ENCODE measurements around the gene VWA5B1.
"Not testable (repeated sequence)": the region's sequence is repeated elsewhere in the genome, so short reads cannot be mapped to it uniquely, and the experiment has no call there.

Gene VWA5B1

DNA sequence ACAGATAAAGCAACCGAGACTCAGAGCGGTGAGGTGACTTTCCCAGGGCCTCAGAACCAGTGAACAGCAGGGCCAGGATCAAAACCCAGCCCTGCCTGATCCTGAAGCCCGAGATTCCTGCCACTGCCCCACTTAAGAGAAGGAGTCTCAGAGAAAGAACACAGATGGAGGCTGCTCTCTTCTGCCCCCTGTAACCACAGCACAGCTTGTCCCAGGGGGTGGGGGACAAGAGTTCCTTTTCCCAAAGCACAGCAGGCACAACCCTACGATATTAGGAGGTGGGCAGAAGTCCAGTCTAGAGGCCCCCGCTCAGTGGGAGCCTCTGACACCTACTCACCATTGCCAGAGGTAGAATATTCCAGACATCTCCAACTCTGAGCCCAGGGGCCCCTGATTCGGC lies 24.0 kb upstream of the VWA5B1 start:
- DNase-seq = no peak
- TF ChIP-seq POLR2A (IDR thresholded peaks at IDR 0.05; ENCODE audit: low read length) (no peak), GATA1 (IDR thresholded peaks at IDR 0.05; ENCODE audit: low read depth, low read length) (no peak)

DNA sequence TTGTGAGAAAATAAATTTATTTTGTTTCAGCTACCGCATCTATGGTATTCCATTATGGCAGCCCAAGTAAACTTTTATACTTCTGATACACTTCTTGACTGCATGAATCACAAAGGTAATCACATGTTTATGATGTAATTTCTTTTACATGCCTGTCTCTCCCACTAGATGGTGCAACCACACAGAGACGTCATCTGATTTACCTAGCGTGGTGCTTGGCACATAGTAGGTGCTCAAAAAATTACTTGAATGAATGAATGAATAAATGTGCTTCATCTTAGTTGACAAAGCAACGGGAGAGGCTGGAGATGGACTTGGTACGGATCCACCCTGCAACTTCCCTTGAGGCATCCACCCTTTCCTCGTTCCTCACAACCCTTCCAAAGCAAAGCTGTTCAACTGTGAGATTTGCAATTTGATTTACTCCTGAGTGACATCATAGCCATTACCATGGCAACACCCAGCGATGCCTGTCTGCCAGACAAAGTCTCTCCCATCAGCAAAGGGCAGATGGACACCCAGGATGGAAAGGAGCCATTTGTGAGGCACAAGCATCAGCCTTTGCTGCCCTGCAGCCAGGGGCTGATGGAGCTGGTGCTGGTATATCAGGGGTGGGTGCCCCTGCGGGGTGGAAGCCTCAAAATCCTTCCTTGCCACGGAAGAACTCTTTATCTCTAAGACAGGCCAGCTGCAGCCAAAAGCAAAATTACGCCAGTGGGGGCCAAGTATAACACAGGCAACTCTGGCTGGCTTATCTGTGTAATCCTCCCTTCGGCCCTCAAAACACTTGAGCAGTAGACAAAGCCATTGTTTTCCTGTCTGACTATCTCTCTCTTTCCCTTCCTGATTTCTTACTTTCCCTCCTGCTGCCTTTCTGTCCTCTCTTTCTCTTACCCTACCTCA lies 18.9 kb upstream of the VWA5B1 start:
- no peak for DNase-seq
- TF ChIP-seq GATA1 (IDR thresholded peaks at IDR 0.05; ENCODE audit: low read depth, low read length) = no peak
- no peak for TF ChIP-seq POLR2A (IDR thresholded peaks at IDR 0.05; ENCODE audit: low read length)

DNA sequence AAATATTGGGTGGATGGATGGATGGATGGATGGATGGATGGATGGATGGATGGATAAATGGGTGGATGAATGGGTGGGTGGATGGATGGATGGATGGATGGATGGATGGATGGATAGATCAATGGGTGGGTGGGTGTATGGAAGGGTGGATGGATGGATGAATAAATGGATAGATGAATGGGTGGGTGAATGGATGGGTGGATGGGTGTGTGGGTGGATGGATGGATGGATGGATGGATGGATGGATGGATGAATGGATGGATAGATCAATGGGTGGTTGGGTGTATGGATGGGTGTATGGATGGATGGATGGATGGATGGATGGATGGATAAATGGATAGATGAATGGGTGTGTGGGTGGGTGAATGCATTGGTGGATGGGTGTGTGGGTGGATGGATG lies 17.0 kb upstream of the VWA5B1 start:
- DNase-seq = not testable (repeated sequence)

DNA sequence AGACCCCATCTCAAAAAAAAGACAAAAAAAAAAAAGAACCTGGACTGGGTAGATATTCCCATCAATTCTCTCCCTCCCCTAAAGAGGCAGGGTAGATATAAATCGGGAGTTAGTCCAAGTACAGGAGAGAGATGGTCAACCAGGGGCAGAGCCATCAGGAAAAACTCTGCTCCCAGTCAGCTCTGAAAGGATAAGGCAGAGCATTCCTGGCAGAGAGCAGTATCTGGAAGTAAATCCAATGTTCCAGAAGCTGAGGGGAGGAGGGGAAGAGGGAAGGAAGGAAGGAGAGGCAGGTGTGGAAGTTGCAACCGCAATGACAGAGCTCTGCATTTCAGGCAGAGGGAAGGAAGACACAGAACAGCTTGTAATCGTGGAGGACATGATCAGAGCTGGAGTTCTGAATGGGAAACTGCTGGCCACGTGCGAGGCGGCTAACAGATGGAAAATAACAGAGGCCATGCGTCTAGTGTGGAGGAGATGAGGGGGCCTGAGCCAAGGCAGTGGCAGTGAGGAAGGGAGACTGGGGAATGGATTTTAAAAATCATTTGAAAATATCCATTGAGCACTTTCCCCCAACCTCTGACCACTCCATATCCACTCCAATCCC lies 15.3 kb upstream of the VWA5B1 start:
- TF ChIP-seq GATA1 (IDR thresholded peaks at IDR 0.05; ENCODE audit: low read depth, low read length) (no peak), POLR2A (IDR thresholded peaks at IDR 0.05; ENCODE audit: low read length) (no peak)

DNA sequence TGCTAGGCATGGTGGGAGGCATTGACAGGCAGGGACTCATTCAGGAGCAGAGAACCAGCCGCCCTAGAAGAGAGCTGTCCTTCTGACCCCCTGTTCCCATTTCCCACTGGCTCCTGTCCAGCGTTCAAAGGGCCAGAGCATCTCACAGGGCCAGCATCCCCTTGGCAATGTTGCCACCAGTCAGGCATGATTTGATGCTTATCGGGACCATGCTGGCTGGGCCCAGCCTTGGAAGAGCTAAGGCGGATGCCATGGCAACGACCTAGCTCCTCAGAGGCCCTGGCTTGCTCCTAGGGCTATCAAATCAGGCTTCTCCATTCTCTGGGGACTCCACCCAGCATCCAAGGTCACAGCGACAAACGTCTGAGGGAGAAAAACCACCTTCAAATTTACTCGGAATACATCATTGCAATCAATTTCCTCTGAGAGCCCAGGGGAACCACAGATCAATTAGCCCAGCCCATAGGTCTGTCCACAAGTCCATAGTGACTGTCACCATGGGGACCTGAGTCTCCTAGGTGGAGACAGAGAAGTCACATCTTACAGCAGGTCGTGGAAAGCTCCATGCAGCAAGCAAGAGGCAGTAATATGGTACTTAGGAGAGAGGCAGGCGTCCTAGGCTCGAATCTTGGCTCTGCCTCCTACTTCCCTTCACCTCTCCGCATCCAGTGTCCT lies 14.1 kb upstream of the VWA5B1 start:
- TF ChIP-seq GATA1 (IDR thresholded peaks at IDR 0.05; ENCODE audit: low read depth, low read length) = no peak
- TF ChIP-seq POLR2A (IDR thresholded peaks at IDR 0.05; ENCODE audit: low read length) = no peak
- DNase-seq = no peak

More for the DNA sequence above, 15.3 kb upstream of the VWA5B1 start:
- no peak for DNase-seq

DNA sequence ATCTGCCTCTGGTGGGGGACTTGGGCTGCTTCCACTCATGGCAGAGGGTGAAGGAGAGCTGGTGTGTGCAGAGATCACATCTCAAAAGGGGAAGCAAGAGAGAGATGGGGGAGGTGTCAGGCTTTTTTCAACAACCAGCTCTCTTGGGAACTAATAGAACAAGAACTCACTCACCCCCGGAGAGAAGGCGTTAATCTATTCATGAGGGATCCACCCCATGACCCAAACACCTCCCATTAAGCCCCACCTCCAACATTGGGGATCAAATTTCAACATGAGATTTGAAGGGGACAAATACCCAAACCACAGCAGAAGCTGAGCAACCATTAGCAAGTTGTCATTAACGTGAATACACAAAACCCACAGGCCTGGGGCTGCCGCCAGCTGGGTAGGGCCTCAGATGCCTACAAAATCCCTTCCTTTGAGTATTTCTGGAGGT lies 12.0 kb upstream of the VWA5B1 start:
- no peak for DNase-seq
- no peak for TF ChIP-seq GATA1 (IDR thresholded peaks at IDR 0.05; ENCODE audit: low read depth, low read length)
- TF ChIP-seq POLR2A (IDR thresholded peaks at IDR 0.05; ENCODE audit: low read length) = no peak

DNA sequence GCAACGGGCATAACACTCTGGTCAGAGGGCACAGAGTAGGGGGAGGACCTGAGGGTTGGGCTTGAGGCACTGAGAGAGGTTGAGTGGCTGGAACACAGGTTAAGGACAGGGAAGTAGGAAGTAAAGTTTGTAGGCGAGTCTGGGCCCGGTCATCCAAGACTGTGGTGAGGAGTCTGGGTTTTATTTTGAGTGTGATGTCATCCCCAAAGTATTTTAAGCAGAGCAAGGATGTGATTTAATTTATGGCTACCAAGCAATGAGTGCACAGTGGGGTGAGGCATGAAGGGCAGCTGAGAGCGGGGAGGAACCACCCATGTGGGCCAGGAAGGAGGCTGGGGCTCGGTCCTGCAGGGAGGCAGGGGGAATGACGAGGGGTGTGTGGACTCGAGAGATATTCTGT lies 11.2 kb upstream of the VWA5B1 start:
- TF ChIP-seq POLR2A (IDR thresholded peaks at IDR 0.05; ENCODE audit: low read length) (no peak), GATA1 (IDR thresholded peaks at IDR 0.05; ENCODE audit: low read depth, low read length) (no peak)
- DNase-seq = no peak

DNA sequence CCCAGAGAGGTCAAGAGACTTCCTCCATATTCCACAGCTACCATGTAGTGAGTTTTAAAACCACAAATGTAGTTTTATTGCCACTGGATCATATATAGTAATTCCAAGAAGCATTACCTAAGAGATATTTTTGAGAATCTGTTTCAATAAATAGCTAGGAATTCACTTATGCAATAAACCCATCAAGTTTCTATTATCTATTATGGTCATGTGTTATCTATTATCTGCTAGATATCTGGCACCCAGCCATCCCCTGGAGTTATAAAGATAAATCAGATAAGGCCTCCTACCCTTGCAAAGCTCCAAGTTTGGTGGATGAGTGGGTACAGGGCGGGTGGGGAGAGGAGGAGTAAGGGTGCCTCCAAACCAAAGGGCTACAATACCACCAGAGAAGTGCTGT lies 10.3 kb upstream of the VWA5B1 start:
- DNase-seq = peak in 1 of 2 experiments; percentile 10
- no peak for TF ChIP-seq GATA1 (IDR thresholded peaks at IDR 0.05; ENCODE audit: low read depth, low read length)
- no peak for TF ChIP-seq POLR2A (IDR thresholded peaks at IDR 0.05; ENCODE audit: low read length)

DNA sequence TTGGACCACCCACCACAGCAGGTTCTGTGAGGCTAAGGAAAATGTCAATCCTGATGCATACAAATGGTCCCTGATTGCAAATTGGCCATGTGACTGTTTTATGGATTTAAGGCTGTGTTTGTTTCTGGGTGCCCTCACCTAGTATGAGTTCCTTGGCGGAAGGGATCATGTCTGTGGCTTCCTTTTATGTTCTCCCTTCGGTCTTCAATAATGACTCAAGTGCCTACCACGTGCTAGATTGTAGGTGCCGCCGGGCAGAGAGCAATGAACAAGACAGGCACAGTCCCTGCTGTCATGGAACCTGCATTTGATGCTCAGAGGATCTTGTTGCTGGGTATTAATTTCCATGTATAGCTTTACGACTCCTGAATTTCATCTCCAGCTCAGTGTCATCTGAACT lies 9.8 kb upstream of the VWA5B1 start:
- DNase-seq = no peak
- TF ChIP-seq GATA1 (IDR thresholded peaks at IDR 0.05; ENCODE audit: low read depth, low read length) (no peak), POLR2A (IDR thresholded peaks at IDR 0.05; ENCODE audit: low read length) (no peak)

DNA sequence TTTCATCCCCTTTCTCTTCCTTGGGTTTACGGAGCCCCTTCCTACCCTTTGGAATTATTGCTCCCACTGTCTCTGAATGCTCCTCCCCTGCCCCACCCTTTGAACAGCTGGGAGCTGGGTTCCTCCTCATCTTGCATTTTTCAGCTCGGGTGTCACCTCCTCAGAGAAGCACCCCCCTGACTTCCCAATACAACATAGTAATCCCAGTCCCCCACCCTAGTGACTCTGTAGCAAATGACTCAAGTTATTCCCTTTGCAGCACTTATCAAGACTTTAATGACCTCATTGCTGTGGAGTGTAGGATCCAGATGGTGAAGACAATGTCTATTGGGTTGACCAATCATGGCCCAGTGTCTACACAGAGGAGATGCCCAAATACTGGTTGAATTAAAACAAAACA lies 8.9 kb upstream of the VWA5B1 start:
- TF ChIP-seq GATA1 (IDR thresholded peaks at IDR 0.05; ENCODE audit: low read depth, low read length) (no peak), POLR2A (IDR thresholded peaks at IDR 0.05; ENCODE audit: low read length) (no peak)
- DNase-seq = no peak

DNA sequence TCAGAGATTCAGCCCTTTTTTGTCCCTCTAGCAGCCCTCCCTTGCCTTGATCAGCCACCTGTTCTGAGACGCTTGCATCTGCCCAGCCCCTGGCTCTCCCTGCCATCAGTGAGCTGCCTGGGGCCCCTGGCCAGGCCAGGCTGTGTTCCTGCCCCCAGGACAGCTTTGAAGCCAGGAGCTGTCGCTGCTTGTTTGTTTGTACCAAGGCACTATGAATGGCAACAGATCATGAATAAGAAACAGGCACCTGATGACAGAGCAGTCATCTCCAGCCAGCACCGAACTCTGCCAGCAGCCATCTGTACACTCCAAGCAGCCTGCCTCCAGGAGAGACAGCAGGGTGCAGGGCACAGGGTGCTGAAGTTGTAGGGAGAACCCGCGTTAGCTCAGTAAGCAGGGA lies 8.1 kb upstream of the VWA5B1 start:
- TF ChIP-seq POLR2A (IDR thresholded peaks at IDR 0.05; ENCODE audit: low read length) = no peak
- no peak for TF ChIP-seq GATA1 (IDR thresholded peaks at IDR 0.05; ENCODE audit: low read depth, low read length)
- DNase-seq = no peak

DNA sequence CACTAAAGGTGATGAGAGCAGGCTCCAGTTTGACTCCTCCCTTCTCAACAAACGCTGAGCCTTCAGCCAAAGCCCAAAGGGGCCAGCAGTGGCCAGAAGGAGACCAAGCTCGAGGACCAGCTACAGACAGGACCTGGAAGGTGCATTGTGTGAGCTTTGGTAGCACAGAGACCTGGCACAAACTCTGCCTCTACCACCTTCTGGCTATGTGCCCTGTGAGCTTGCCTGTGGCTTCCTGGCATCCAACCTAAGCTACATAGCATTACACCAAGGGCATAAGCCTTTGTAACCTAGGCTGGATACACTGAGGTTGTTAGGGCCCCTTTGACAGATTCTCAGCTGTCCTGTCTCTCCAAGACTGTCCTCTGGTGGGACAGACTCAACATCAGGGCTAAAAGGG lies 6.6 kb upstream of the VWA5B1 start:
- no peak for TF ChIP-seq POLR2A (IDR thresholded peaks at IDR 0.05; ENCODE audit: low read length)
- no peak for TF ChIP-seq GATA1 (IDR thresholded peaks at IDR 0.05; ENCODE audit: low read depth, low read length)
- DNase-seq = no peak

DNA sequence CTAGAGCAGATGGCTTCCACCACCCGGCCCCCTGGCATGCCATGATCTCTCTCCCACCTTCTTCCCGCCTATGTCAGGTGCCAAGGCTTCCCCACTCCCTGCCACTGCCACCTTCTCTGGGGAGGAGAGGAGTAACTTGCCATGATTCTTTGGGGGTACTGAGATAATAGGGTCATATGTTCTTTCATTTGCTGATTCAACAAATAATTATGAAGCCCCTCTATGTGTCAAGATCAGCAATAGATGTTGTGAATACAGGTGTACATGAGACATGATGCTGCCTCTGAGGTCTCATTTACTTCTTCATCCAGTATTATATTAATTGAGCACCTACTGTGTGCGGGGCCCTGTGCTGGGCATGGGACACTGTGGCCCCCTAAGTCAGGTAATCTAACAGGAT lies 6.0 kb upstream of the VWA5B1 start:
- TF ChIP-seq POLR2A (IDR thresholded peaks at IDR 0.05; ENCODE audit: low read length) (no peak), GATA1 (IDR thresholded peaks at IDR 0.05; ENCODE audit: low read depth, low read length) (no peak)
- no peak for DNase-seq

DNA sequence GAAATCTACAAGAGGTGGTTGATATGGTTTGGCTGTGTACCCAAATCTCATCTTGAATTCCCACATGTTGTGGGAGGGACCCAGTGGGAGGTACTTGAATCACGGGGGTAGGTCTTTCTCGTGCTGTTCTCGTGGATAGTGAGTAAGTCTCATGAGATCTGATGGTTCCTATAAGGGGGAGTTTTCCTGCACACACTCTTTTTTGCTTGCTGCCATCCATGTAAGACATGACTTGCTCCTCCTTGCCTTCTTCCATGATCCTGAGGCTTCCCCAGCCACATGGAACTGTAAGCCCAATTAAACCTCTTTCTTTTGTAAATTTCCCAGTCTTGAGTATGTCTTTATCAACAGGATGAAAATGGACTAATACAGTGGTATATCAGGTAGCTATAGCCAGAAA lies 5.2 kb upstream of the VWA5B1 start:
- no peak for DNase-seq
- TF ChIP-seq POLR2A (IDR thresholded peaks at IDR 0.05; ENCODE audit: low read length) = no peak
- no peak for TF ChIP-seq GATA1 (IDR thresholded peaks at IDR 0.05; ENCODE audit: low read depth, low read length)

DNA sequence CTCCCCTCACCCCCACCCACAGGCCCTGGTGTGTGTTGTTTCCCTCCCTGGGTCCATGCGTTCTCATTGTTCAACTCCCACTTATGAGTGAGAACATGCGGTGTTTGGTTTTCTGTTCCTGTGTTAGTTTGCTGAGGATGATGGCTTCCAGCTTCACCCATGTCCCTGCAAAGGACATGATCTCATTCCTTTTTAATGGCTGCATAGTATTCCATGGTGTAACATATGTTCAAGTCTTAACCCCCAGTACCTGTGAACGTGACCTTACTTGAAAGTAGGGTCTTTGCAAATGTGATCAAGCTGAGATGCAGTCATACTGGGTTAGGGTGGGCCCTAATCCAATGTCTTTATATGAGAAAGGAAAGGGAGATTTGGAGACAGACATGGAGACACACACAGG lies 3.0 kb upstream of the VWA5B1 start:
- DNase-seq = not testable (repeated sequence)
